HG03095 (cell line): ENCODE data around the gene SYT8.
"Not testable (repeated sequence)": the region's sequence is repeated elsewhere in the genome, so short reads cannot be mapped to it uniquely, and the experiment has no call there.

ENCODE experiments used
- ATAC-seq: cut with Tn5 transposase; IDR thresholded peaks from one replicate; pipeline ENCODE4 v1.9.1; 2021; ENCODE audit warnings: moderate library complexity; ENCODE audit not compliant: unreplicated experiment

The SYT8 gene

DNA sequence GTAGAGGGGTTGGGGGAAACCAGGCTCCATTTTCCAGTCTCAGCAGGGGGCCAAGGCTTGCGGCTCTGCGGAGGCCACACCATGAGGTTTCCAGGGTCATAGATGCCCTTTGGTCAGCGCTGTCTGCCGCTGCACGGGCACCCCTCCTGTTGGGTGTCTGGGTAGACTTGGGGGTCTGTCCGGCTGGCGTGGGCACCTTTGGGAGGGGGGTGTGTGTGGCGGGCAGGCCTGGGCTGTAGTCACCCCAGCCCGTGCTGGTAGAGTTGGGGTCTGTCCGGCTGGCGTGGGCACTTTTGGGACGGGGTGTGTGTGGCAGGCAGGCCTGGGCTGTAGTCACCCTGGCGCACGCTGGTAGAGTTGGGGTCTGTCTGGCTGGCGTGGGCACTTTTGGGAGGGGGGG lies 36.7 kb downstream of the SYT8 start:
- no peak for ATAC-seq

DNA sequence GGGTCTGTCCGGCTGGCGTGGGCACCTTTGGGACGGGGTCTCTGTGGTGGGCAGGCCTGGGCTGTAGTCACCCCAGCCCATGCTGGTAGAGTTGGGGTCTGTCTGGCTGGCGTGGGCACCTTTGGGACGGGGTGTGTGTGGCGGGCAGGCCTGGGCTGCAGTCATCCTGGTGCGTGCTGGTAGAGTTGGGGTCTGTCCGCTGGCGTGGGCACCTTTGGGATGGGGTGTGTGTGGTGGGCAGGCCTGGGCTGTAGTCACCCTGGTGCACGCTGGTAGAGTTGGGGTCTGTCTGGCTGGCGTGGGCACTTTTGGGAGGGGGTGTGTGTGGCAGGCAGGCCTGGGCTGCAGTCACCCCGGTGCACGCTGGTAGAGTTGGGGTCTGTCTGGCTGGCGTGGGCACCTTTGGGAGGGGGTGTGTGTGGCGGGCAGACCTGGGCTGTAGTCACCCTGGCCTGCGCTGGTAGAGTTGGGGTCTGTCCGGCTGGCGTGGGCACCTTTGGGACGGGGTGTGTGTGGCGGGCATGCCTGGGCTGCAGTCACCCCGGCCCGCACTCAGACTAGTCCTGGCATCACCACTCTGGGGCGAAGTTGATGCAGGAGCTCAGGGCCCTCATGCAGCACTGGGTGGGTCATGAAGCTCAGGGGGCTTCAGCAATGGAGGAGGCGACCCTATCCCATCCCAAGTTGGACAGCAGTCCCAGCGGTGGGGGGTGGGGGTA lies 37.6 kb downstream of the SYT8 start:
- ATAC-seq, result no peak

GRCh38 chr11:1873048-1873812 lies 38.4 kb downstream of the SYT8 start:
- no peak for ATAC-seq

DNA sequence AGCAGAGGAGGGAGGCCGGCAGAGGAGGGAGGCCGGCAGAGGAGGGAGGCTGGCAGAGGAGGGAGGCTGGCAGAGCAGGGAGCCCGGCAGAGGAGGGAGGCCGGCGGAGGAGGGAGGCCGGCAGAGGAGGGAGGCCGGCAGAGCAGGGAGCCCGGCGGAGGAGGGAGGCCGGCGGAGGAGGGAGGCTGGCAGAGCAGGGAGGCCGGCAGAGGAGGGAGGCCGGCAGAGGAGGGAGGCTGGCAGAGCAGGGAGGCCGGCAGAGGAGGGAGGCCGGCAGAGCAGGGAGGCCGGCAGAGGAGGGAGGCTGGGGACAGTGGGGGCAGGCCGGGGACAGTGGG lies 39.0 kb downstream of the SYT8 start:
- ATAC-seq, result not testable (repeated sequence)

- ATAC-seq, result not testable (repeated sequence)
Measured at GRCh38 chr11:1874441-1875092, 39.8 kb downstream of the SYT8 start.

DNA sequence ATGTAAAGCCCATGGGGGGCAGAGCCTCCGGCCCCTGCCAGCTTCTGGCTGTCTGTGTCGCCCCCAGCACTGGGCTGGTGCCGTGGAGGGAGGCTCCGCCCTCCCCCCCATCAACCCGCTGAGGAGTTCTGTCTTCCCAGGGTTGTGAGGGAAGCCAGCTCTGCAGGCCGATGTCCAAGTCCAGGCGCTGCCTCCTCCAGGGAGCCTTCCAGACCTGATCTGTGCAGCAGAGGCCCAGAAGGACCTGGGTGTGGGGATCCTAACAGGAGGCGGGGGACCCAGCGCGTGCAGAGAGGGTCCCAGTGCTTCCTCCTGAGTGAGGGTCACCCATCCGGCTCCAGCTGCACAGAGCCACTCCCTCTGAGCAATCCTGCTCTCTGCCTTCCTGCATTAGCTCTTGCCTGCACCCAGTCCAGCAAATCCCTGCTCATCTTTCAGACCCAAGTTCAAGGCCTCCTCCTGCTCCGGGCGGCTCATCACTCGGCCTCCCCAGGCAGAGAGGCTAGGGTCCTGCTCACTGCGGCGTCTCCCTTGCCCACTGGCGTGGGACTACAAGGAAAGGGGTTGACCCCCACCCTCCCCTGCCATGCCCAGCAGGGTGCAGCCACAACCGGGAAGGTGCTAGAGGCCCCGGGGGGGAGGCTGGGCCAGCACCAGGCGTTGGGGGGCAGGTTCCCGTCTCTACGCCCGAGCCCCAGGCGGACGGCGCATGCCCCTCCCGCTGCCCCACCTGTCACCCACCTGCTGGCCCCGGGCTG lies 40.5 kb downstream of the SYT8 start:
- no peak for ATAC-seq

DNA sequence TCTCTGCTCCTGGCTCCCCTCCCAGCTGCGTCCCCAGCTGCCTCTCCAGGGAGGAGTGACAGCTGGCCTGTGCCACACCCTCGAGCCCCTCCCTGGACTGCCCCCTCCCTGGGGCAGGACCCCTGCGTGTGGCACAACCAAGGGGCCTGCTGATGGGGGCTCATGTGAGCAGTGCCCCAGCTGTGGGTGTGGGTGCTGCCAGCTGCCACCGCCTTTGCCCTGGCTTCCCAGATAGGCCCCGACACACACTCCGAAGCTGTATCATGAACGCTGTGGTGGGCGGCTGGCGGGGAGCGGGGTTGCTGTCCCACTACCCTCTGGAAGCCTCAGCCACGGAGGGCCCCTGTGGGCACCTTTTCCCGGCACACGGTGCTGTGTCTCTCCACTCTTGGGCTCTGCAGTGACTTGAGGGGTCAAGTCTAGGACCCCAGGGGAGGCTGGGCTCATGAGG lies 41.1 kb downstream of the SYT8 start:
- ATAC-seq, result not testable (repeated sequence)

- no peak for ATAC-seq
Measured at GRCh38 chr11:1876361-1877063, 41.7 kb downstream of the SYT8 start.

DNA sequence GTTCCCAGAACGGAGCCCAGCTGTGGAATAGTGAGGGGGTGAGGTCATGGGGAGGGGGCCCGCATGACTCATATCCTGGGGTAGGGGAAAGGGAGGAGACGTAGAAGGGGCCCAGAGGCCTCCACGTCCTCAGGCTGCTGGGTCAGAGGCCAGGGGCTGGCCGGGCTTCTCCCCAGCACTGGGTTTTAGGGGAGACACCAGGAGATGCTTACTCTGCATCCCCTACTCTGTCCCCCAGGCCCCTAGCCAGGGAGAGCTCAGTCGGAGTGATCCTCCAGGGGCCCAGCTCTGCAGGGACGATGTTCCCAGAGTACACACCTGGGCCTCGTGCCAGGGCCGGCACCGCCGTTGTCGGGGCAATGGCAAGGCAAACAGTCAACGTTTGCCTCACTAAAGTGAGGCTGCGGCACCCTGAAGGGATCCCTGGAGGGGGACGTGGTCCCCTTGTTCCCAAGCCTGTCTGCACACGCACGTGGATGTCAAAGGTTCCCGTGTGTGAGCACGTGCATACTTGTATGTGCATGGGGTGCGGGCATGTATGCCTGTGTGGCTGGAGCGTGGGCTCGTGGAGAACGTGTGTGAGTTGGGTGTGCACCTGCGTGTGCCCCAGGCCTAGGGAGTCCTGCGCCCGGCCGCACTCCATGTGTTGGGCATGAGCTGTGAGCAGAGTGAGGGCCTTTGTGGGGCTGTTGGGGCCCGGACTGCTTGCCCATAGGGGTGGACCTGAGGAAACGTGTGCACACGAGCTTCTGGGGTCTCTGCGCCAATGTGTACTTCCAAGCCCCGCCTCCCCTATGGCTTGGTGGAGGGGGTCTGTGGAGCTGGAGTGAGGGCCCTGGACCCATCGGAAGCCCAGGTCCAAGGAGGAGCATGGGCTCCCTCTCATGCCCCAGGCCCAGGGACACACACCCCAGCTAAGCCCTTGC lies 42.7 kb downstream of the SYT8 start:
- ATAC-seq, result no peak

DNA sequence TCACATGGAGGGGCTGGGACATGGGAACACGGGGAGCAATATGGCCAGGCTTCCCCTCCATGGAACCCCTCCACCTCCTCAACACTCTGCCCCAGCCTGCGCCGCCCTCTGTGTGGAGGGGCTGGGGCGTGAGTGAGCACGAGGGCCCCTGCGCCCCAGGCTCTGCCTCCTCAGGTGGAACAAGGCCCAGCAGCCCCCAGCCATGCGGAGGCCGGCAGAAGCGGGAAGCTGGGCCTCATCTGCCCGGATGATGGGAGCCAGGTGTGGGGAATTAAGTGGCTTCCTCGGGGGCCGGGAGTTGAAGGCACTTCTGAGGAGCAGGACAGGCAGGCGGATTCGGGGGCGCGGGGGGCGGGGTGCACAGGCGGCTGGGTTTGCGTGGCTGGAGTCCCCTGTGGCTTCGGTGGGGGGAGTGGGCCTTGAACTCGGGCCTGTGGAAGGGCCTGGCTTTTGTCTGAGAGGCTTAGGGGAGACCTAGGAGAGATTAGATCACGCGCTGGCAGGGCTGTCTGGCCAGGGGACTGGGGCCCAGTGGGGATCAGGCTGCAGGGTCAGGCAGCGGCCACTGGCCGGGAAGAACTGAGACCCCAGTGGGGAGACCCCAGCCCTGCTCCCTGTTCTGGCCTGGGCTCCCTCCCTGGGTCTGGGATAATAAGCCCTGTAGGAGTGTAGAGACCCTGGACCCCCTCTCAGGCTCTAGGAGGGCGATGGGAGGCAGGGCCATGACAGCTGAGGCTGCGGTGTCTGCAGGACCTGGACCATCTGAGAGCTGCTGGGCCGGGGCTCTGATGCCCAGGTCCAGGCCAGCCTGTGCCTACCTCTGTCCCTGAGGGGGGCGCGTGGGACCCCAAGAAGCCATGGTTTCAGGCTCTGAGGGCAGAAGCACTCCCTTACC lies 43.6 kb downstream of the SYT8 start:
- ATAC-seq, result no peak

DNA sequence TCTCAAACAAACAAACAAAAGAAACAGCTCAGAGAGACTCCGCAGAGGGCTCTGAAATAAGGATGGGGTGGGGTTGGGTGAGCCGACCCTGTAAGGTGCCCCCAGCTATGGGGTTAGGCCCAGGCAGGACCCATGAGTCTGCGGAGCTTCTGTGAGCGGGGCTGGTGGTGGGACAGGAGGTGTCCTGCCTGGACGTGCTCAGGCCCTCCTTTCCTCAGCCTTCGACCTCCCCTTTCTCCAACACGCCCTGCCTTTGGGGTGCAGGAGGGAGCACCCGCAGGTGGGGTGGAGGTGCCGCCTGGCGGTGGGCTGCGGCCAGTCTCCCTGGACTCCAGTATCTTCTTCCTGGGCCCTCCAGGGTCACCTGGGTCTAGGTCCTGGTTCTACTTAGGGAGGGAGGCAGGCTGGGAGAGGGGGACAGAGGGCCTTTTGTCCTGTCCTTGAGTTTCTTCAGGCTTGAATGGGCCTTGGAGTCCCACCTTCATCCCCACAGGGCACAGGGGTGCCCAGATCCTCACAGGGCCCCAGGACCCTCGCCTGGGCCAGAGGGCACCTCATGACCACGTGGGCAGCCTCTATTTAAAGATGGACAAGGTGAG lies 44.7 kb downstream of the SYT8 start:
- ATAC-seq, result no peak

DNA sequence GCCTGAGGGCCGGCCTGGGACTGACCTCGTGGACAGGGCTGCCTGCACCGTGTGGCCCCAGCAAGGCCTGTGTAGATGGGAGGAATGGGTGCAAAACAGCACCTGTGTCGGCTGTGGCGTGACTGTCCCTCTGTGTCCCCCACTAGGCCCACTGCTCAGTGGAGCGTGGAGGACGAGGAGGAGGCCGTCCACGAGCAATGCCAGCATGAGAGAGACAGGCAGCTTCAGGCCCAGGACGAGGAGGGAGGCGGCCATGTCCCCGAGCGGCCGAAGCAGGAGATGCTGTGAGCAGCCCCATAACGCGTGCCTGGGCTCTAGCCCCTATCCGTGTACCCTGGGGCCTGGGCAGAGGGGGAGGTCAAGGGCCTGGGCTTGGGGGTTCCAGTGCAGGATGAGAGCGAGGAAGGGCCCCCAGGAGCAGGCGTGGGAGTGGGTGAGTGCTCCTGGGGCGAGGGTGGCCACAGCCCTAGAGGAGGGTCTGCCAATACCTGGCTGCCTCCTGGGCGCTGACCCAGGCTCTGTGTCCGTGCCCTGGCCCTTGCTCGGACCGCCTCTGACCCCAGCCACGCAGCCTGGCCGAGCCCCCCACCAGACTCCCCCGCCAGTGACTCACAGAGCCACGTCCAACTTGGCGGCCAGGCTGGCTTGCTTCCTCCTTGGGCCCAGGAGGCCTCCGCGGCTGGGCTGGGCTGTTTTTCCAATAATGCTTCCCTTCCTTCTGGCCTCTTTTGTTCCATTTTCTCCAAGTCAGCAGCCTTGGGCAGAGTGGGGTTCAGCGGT lies 45.3 kb downstream of the SYT8 start:
- no peak for ATAC-seq

- no peak for ATAC-seq
Measured at GRCh38 chr11:1880746-1881441, 46.1 kb downstream of the SYT8 start.

- ATAC-seq, result peak; percentile 31
Measured at GRCh38 chr11:1881442-1882264, 46.9 kb downstream of the SYT8 start.

DNA sequence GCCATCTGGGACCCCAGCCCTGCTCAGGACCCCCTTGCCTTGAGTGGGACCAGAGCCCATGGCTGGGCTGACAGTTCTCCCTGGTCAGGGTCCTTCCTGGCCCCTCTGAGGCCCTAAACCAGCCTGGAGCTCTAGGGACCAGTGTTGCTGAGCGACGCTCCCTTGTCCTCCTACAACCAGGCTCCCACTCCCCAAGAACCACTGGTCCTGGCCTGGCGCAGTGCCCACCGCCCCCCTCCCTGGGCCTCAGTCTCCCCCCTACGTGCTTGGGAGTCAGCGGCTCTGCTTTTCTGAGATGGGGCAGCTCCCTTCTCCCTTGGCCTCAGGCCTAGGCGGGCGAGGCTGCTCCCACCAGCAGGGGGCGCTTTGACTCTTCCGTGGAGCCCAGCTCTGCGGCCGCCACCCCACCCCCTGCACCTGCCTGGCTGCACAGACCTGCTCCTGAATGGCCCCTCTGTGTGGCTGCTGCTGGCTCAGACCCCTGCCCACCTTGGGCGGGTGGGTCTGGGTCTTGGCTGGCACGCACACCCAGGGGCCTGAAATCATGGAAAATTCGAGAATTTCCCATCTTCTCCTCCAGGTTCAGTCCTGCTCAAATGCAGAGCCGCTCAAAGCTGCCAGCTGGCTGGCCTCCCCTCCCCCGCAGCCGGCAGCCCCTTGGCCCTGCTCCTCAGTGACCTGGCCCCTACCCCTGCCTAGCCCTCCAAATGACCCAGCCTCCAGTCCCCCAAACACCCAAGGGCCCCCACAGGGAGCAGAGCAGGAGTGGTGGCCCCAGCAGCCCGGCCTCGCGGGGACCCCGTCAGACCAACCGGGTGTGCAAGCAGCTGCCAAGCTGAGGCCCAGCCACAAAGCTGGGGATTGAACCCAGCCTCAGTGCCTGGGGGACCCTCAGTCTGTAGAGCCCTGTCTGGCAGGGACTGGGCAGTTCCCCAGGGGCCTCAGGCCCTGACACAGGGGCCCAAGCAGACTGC lies 47.8 kb downstream of the SYT8 start:
- peak; percentile 58 for ATAC-seq
